SKM-1 (cell line): ENCODE results near the gene ADAMTSL1.
A peak's percentile ranks its signal among the peaks of the same experiment; 100 is the strongest.

ENCODE experiments used
- DNase-seq: peaks from one replicate; lab custom pipeline; 2025; ENCODE audit not compliant: unreplicated experiment; lab: John Stamatoyannopoulos, UW

The ADAMTSL1 gene

GRCh38 chr9:18889550-18889949 lies 415.6 kb downstream of the ADAMTSL1 start:
- no peak for DNase-seq

DNA sequence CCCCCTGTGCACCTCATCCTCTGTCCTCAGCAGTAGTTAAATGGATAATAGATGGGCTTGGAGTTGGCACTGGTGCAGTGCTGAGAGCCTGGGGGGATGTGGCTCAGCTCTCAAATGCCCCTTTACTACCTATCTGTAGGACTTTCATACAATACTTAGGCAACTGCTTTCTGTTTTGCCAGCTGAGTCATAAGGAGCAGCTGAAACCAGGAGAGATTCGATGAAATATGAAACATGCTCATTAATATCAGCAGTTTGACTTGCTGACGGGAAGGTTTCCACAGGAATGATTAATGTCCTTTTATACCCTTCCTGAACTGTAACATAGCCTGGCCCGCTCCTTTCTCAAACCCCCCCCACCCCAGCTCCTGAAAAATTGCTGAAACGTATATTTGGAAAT lies 416.4 kb downstream of the ADAMTSL1 start:
- DNase-seq: no peak

GRCh38 chr9:18891946-18892670 lies 418.2 kb downstream of the ADAMTSL1 start:
- DNase-seq: no peak

GRCh38 chr9:18893046-18893445 lies 419.1 kb downstream of the ADAMTSL1 start:
- no peak for DNase-seq

- no peak for DNase-seq
Measured at GRCh38 chr9:18893491-18893890, 419.5 kb downstream of the ADAMTSL1 start.

DNA sequence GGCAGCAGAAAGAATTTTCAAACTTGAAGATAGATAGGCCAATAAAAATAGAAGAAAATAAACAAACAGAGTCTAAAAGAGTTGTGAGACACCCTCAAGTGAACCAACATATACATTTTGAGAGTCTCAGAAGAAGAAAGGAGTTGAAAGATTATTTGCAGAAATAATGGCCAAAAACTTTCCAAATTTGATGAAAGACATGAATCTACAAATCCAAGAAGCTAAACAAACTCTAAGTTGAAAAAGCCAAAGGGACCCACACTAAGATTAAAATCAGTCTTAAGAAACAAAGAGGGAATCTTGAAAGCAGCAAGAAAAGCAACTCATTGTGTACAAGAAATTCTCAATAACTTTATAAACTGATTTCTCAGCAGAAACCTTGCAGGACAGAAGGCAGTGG lies 422.1 kb downstream of the ADAMTSL1 start:
- DNase-seq: no peak

DNA sequence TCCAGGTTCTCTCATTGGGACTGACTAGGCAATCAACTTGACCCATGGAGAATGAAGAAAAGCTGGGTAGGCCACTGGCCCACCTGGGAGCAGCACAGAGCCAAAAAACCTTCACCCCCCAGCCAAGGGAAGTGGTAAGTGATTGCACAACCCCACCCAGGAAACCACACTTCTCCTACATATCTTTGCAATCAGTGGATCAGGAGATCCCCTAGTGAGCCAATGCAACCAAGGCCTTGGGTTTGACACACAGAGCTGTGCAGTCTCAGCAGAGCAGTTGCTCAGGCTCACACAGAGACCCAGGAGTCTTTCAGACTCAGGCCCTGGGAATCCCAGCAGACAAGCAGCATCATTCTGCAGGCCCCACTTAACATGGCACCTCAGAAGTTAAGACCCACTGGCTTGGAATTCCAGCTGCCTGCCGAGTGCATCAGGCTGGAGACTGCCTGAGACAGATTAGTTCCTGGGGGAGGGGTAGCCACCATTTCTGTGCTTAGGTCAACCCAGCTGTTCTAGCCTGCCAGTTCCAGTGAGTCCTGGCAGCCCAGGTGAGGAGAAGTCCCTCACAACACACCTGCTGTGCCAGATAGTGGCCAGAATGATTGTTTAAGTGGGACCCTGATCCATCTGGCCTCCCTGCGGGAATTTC lies 422.7 kb downstream of the ADAMTSL1 start:
- DNase-seq: peak; percentile 40

GRCh38 chr9:18903450-18903849 lies 429.5 kb downstream of the ADAMTSL1 start:
- no peak for DNase-seq

DNA sequence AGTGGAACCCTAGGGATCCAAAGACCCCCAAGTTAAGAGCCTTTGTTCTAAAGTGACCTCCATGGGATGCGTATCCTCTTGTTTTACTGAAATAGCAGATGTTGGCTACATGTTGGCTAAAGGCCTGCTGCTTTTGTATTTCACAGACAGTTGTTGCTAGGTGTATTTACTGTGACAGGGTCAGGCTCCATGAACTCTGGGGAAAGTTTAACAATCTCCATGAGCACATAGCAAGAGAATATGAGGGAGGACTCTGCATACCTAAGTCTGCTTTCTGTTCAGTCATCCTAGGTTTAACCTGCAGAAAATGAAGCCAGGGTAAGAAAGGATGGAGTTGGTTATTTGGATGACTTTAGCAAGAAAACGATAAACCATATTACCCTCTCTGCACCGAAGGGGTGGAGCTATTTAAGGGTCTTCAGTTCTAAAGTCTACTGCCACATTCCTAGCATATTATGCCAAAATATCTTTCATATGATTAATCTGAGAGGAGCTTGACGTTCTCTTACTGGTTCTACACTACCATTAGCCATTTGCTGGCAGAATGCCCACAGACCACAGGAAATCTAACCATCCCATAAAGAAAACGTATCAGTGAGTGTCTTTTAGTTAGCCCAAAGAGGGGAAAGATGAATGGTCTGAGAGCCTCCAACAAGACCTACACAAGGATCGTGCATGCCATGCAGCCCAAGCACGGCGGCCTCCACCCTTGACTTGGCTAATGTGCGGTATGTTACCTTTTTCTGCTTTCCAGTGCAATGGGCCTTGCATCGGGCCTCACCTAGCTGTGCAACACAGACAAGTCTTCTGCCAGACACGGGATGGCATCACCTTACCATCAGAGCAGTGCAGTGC lies 431.3 kb downstream of the ADAMTSL1 start:
- no peak for DNase-seq

GRCh38 chr9:18905883-18906629 lies 432.1 kb downstream of the ADAMTSL1 start:
- DNase-seq: no peak

GRCh38 chr9:18906656-18907395 lies 432.9 kb downstream of the ADAMTSL1 start:
- DNase-seq: no peak

- no peak for DNase-seq
Measured at GRCh38 chr9:18907927-18908625, 434.1 kb downstream of the ADAMTSL1 start.

- DNase-seq: no peak
Measured at GRCh38 chr9:18909140-18910018, 435.4 kb downstream of the ADAMTSL1 start.

DNA sequence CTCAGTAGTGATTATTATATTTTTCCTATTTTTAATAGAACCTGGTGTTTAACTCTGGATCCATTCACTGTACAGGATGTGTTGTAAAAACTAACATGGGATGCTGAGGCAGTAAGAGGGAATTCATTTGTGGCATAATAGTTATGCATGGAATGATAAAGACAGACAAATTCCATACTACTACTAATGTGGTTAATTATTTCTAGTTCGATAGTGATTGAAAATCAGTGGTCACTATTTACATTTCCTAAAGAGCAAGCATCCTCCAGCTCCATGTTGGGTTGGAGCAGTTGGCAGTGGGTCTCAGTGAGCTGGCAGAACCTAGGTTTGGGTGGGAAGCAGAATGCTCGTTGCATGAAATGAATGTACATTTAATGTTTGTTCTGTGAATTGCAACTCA lies 436.5 kb downstream of the ADAMTSL1 start:
- no peak for DNase-seq

- DNase-seq: no peak
Measured at GRCh38 chr9:18910916-18911315, 437.0 kb downstream of the ADAMTSL1 start.

DNA sequence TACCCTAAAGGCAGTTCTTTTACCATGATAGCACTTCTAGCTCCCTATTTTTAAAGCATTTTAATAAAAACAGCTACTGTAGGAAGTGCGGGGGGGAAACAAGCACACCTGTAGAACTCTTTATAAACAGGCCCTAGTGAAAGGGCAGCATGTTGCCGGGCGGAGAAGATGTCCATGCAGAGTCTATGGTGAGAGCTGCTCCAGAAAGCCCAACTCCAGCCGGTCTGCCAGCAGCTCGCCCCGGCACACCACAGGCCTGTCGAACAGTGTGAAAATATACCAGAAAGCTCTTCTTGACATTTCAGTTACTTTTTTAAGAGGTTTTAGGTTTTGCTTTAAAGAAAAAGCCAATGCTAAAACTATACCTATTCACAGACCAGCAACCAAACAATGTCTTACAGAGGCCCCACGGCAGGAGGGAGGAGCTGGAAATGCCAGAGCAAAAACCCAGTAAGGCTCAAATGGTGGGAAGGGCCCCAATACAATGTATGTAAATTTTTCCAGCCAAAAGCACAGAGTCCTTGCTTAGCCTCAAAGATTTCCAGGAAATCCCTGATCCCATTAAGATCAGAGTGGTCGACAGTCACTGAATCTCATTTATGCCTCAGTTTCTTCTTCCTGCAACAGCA lies 437.9 kb downstream of the ADAMTSL1 start:
- DNase-seq: no peak

GRCh38 chr9:18920141-18921084 lies 446.5 kb downstream of the ADAMTSL1 start:
- DNase-seq: no peak
